Measurements from ENCODE around the gene CCDC27.
A peak's percentile ranks its signal among the peaks of the same experiment; 100 is the strongest.
"Not testable (repeated sequence)": the region's sequence is repeated elsewhere in the genome, so short reads cannot be mapped to it uniquely, and the experiment has no call there.

CCDC27 gene

DNA sequence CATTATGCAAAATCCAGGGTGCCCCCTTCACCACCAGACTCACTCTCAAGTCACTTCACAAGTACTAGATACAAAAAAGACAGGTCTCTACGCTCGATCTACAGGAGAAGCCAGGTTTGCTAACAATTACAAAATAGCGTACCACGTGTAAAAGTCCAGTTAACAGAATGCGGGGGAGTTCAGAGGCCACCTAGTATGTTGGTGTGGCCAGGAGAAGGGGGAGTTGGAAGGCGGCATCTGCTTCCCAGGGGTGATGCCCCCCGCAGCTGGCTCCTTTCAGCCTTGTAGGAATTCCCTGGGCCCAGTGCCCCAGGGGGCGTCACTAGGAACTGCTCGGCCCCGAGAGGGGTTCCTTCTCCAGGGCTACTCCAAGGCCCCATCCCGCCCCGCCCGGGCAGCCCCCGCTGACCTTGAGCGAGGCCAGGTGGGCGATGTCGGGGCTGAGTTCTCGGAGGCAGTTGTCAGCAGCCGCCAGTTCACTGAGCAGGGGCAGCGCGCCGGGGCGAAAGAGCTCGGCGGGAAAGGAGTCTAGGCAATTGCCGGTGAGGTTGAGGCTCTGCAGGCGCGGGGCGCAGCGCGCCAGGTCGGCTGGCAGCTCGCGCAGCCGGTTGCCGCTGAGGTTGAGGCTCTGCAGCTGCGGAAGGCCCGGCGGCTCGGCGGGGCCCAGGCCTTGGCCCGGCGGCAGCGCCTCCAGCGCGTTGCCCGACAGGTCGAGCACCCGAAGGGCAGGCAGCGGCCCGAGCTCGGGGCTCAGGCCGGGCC is 43.4 kb downstream of the CCDC27 start:
- H3K4me3 ChIP-seq (ENCODE audit: low read length), result peak overlapping the region; percentile 75
- no peak for DNase-seq (ENCODE audit: low read depth)
- TF ChIP-seq, protein P1, sequence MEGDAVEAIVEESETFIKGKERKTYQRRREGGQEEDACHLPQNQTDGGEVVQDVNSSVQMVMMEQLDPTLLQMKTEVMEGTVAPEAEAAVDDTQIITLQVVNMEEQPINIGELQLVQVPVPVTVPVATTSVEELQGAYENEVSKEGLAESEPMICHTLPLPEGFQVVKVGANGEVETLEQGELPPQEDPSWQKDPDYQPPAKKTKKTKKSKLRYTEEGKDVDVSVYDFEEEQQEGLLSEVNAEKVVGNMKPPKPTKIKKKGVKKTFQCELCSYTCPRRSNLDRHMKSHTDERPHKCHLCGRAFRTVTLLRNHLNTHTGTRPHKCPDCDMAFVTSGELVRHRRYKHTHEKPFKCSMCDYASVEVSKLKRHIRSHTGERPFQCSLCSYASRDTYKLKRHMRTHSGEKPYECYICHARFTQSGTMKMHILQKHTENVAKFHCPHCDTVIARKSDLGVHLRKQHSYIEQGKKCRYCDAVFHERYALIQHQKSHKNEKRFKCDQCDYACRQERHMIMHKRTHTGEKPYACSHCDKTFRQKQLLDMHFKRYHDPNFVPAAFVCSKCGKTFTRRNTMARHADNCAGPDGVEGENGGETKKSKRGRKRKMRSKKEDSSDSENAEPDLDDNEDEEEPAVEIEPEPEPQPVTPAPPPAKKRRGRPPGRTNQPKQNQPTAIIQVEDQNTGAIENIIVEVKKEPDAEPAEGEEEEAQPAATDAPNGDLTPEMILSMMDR (IDR thresholded peaks at IDR 0.05; ENCODE audit: insufficient read depth, low read depth, low read length, missing control alignments), result no peak

DNA sequence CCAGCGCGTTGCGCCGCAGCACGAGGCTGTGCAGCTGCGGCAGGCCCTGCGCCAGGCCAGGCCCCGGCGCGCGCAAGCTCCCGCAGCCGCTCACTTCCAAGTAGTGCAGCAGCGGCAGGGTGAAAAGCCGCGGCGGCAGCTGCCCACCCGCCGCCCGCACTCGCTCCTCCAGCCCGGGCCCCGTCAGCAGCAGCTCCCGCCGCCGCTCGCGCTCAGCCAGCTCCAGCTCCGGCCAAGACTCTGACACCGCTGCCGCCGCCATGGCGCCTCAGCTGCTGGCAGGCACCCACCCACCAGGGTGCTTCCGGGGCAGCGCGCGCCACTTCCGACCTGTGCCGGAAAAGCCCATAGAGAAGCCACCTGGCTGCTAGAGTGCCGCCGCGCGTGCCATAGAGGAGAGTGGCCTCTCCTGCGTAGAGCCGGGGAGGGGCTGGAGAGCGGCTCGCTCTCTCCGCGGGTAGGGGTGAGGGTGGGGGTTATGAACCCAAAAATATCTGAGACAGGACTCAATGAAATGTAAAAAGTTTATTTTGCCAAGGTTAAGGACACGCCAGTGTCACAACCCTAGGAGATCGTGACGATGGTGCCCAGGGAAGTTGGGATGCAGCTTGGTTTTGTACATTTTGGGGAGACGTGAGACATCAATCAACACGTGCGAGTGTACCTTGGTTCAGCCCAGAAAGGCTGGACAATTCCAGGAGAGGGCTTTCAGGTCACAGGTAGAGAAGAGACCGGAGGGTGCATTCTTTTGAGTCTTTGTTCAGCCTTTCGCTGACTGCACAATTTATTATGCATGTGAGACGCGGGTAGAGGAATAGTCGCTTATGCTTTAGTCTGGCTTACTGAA is 44.2 kb downstream of the CCDC27 start, which contains the start of gene LRRC47:
LRRC47 (minus strand) TSS at position 284 of the 847 bp plus-strand sequence; CDS start at position 262, 22 bp downstream.
- DNase-seq (ENCODE audit: low read depth), result peak; percentile 94
- TF ChIP-seq, protein P1 (IDR thresholded peaks at IDR 0.05; ENCODE audit: insufficient read depth, low read depth, low read length, missing control alignments), result no peak
- H3K4me3 ChIP-seq (ENCODE audit: low read length), result peak within 1 kb of the TSS; percentile 75

DNA sequence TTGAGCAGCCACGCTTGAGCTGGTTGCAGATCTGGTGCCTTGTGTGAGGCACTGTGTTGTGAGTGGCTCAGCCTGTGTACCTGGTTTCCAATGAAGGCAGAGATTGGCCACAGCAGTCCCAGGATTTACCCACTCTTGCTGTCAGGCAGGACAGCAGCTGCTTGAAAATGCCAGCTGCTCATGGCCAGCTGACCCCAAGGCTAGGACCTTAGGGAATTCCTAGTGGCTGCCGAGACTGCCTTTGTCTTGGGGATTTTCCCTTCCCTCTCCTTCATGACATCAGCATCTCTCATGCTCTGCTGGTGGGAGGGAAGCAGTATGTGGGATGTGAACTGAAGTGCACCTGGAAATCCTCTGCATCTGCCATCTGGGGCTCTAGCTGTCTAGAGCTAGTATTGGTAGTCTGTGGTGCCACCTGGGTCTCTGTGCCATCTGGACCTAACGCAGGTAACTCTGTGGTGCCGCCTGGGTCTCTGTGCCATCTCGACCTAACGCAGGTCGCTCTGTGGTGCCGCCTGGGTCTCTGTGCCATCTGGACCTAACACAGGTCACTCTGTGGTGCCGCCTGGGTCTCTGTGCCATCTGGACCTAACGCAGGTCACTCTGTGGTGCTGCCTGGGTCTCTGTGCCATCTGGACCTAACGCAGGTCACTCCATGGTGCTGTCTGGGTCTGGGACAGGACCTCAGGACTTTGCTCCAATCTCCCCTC is 47.9 kb downstream of the CCDC27 start:
- TF ChIP-seq, protein P1 (IDR thresholded peaks at IDR 0.05; ENCODE audit: insufficient read depth, low read depth, low read length, missing control alignments), result no peak
- DNase-seq (ENCODE audit: low read depth), result no peak
- no peak overlapping the region for H3K4me3 ChIP-seq (ENCODE audit: low read length)

DNA sequence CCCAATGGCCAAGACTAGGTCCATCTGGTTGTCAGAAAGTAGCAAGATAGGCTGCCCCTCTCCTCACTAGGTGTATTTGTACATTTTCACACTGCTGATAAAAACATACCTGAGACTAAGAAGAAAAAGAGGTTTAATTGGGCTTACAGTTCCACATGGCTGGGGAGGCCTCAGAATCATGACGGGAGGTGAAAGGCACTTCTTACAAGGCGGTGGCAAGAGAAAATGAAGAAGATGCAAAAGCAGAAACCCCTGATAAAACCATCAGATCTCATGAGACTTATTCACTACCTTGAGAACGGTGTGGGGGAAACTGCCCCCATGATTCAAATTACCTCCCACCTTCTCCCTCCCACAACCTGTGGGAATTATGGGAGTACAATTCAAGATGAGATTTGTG is 48.5 kb downstream of the CCDC27 start:
- not testable (repeated sequence) for H3K4me3 ChIP-seq (ENCODE audit: low read length); DNase-seq (ENCODE audit: low read depth)

DNA sequence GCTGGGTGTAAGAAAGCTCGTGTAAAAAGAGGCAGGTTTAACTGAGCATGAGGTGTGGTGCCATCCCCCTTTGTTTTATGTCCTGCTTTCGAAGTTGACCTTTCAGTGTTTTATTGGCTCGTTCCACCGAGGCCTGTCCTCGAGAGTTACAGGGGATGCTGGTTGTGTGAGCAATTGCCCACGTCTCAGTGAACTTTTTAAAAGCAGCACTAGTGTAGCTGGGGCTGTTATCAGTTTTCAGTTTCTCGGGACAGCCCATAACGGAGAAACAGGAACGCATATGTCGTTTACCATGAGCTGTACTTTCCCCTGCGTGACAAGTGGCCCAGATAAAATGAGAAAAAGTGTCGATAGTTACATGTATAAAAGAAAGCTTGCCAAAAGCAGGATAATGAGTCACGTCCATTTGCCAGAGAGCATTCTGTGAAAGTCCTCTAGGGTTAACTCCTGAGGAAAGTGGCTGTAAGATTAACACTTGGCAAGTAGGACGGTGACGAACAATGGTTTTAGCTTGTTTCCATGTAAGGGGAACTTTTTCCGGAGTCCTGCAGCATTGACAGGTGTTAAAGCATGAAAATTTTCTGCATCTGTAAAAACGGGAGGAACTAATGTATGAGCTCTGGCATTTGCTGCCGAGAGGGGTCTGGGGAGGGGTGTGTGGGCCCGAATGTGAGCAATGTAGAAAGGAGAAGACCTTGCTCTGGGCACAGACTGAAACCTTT is 51.8 kb downstream of the CCDC27 start:
- H3K4me3 ChIP-seq (ENCODE audit: low read length), result no peak overlapping the region
- DNase-seq (ENCODE audit: low read depth), result peak; percentile 16
- TF ChIP-seq, protein P1 (IDR thresholded peaks at IDR 0.05; ENCODE audit: insufficient read depth, low read depth, low read length, missing control alignments), result no peak

DNA sequence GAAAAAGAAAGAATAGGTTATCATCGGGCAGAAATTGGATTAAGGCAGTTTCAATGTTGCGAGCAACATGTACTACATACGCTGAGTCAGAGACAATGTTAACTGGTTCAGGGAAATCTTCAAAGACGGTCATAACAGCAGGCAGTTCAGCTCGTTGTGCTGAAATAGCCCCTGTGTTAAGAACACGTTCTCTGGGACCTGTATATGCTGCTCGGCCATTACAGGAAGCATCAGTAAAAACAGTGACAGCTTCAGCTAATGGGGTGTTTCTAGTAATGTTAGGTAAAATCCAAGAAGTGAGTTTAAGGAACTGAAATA is 52.3 kb downstream of the CCDC27 start:
- DNase-seq (ENCODE audit: low read depth), result peak; percentile 45
- not testable (repeated sequence) for H3K4me3 ChIP-seq (ENCODE audit: low read length)

DNA sequence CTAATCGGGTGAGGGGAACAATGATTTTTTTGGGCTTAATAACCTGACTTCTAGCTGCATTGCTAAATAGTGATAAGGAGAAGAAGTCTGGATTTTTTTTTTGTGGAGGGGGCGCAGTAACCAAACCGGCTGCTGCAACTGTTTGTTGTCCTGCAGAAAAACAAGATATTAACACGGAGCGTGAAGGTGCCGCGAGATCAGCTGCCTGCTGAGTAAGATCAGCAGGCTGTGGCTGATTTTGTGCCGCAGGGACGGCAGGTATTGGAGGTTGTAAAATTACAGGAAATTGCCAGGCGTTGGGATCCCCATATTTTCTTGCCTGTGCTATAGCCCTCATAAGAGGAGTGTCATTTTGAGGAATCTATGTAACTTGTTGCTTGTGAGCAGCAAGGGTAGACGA is 52.8 kb downstream of the CCDC27 start:
- TF ChIP-seq, protein P1 (IDR thresholded peaks at IDR 0.05; ENCODE audit: insufficient read depth, low read depth, low read length, missing control alignments), result no peak
- DNase-seq (ENCODE audit: low read depth), result no peak
- H3K4me3 ChIP-seq (ENCODE audit: low read length), result no peak overlapping the region
